ENCODE results near the gene SUPT6H.

DNA sequence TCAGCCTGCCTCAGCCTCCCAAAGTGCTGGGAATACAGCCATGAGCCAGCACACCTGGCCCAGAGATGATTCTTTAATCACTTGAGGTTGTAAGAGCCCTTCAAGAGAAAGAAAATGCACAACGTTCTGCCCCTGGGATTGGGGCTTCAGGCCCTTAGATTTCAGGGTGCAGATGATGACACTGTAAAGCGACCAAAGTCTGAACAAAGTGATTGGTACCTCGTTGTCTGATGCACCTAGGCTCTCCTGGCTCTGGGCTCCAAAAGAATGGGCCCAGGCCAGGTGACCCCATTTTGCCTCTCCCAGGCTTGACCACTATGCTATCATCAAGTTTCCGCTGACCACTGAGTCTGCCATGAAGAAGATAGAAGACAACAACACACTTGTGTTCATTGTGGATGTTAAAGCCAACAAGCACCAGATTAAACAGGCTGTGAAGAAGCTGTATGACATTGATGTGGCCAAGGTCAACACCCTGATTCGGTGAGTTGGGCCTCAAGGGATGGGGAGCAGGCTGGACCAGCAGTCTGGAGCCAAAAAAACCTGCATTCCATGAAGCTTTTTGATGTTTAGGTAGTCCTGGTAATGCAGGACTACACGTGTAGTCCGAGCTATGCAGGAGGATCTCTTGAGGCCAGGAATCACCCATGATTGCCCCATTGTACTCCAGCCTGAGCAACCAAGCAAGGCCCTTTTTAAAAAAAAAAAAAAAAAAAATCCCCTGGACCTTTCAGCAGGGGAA, 60.6 kb downstream of the SUPT6H start:
- TF ChIP-seq CEBPB (IDR thresholded peaks at IDR 0.05; ENCODE audit: low read depth, low read length) (no peak), RFX5 (IDR thresholded peaks at IDR 0.05; ENCODE audit: low read depth, low read length) (no peak), POLR2A (IDR thresholded peaks at IDR 0.05; ENCODE audit: low read depth, low read length) (no peak), BHLHE40 (IDR thresholded peaks at IDR 0.05; ENCODE audit: low read depth, low read length) (no peak), MAFK (IDR thresholded peaks at IDR 0.05; ENCODE audit: low read depth, low read length) (no peak), RAD21 (IDR thresholded peaks at IDR 0.05; ENCODE audit: low read length) (no peak)
- TF ChIP-seq, protein P1, sequence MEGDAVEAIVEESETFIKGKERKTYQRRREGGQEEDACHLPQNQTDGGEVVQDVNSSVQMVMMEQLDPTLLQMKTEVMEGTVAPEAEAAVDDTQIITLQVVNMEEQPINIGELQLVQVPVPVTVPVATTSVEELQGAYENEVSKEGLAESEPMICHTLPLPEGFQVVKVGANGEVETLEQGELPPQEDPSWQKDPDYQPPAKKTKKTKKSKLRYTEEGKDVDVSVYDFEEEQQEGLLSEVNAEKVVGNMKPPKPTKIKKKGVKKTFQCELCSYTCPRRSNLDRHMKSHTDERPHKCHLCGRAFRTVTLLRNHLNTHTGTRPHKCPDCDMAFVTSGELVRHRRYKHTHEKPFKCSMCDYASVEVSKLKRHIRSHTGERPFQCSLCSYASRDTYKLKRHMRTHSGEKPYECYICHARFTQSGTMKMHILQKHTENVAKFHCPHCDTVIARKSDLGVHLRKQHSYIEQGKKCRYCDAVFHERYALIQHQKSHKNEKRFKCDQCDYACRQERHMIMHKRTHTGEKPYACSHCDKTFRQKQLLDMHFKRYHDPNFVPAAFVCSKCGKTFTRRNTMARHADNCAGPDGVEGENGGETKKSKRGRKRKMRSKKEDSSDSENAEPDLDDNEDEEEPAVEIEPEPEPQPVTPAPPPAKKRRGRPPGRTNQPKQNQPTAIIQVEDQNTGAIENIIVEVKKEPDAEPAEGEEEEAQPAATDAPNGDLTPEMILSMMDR (conservative IDR thresholded peaks at IDR 0.05; ENCODE audit: low read depth, low read length): no peak
- TF ChIP-seq, protein P2, sequence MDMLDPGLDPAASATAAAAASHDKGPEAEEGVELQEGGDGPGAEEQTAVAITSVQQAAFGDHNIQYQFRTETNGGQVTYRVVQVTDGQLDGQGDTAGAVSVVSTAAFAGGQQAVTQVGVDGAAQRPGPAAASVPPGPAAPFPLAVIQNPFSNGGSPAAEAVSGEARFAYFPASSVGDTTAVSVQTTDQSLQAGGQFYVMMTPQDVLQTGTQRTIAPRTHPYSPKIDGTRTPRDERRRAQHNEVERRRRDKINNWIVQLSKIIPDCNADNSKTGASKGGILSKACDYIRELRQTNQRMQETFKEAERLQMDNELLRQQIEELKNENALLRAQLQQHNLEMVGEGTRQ (IDR thresholded peaks at IDR 0.05; ENCODE audit: low read depth, low read length): no peak

Data from IMR-90 (cell line).